Transverse colon (tissue), 4 donors: ENCODE results near the gene PLD6.

Experiments
- CTCF ChIP-seq, 5 experiments: fragments of 200-600 bp in 3 of 5; fragments of 450-650 bp in 2 of 5; sonication (generic) in 3 of 5; IDR thresholded peaks; 1 replicate in 2 of 5; 2 replicates in 3 of 5; pipeline ENCODE4 v1.5.1; 2016 to 2017; ENCODE audit warnings: antibody characterized with exemption in 5 of 5, inconsistent platforms in 3 of 5, mild to moderate bottlenecking in 2 of 5, moderate library complexity in 1 of 5
- EP300 ChIP-seq: sonication (generic); formaldehyde crosslinking; IDR thresholded peaks from one replicate; pipeline ENCODE4 v1.6.1; 2017; ENCODE audit warnings: antibody characterized with exemption, low read depth
- POLR2A ChIP-seq: fragments of 450-650 bp; IDR thresholded peaks from one replicate; pipeline ENCODE4 v1.6.1; 2016; ENCODE audit warnings: antibody characterized with exemption, mild to moderate bottlenecking, moderate library complexity
- POLR2AphosphoS5 ChIP-seq, 3 donors: sonication (generic); formaldehyde crosslinking; IDR thresholded peaks; one replicate each; pipeline ENCODE4 v1.6.1; 2016; ENCODE audit warnings: antibody characterized with exemption in 3 of 3

DNA sequence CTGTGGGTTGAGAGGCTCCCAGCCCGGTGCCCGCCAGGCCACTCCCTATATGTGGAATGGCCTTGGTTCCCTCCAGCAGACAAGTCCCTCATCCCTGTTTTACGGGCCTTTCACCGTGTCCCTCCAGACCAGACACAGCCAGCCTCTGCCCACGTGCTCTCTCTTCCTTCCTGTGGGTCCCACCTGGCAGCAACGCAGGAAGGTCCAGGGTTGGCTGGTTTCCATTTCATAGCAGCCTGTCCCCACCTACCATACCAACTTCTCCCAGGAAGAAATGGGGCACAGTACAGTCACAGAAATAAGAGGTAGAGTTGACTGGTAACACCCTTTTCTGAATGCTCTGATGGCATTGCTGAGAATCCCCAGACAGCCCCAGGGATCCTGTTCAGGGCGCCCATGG lies 34.9 kb downstream of the PLD6 start:
- TF ChIP-seq CTCF (IDR thresholded peaks at IDR 0.05) (no peak), POLR2A (no peak), POLR2AphosphoS5 (IDR thresholded peaks at IDR 0.05) (no peak), EP300 (no peak)
